ENCODE measurements around the gene SLC25A38. TPM values are rescaled to one million over a fixed set of nuclear protein-coding genes. Genes with fewer than 3 reads are reported as not detected.

Gene SLC25A38
- total and polyA plus RNA-seq, 10 of the 15 experiments (the other 5 are each of a cell fraction or from before 2014, with no cell fraction given): 15.2 to 55.2 (median 39.2) TPM

GRCh38 chr3:39343760-39344159 lies 39.4 kb upstream of the SLC25A38 start (continued):
- TF ChIP-seq ZNF384 (IDR thresholded peaks at IDR 0.05; ENCODE audit: borderline replicate concordance, low read depth, low read length) (no peak), NFYA (IDR thresholded peaks at IDR 0.05; ENCODE audit: borderline replicate concordance, low read depth, low read length) (no peak), ZNF217 (IDR thresholded peaks at IDR 0.05) (no peak), RB1 (IDR thresholded peaks at IDR 0.05; ENCODE audit: borderline replicate concordance) (no peak), TBL1XR1 (IDR thresholded peaks at IDR 0.05; ENCODE audit: low read depth, low read length) (no peak), JUNB (IDR thresholded peaks at IDR 0.05) (no peak), IKZF2 (IDR thresholded peaks at IDR 0.05) (no peak)

- TF ChIP-seq ESRRA (IDR thresholded peaks at IDR 0.05; ENCODE audit: low read length) (no peak), RAD51 (IDR thresholded peaks at IDR 0.05) (no peak), NFXL1 (IDR thresholded peaks at IDR 0.05; ENCODE audit: borderline replicate concordance) (no peak), RUNX3 (IDR thresholded peaks at IDR 0.05; ENCODE audit: low read length) (no peak), SREBF2 (IDR thresholded peaks at IDR 0.05; ENCODE audit: low read length) (no peak), EED (IDR thresholded peaks at IDR 0.05; ENCODE audit: low read depth) (no peak), MEF2B (IDR thresholded peaks at IDR 0.05; ENCODE audit: partially characterized antibody, poor library complexity, severe bottlenecking) (no peak), SUPT20H (IDR thresholded peaks at IDR 0.05; ENCODE audit: borderline replicate concordance, control insufficient read depth, low read depth, low read length) (no peak)
- TF ChIP-seq, protein P1, sequence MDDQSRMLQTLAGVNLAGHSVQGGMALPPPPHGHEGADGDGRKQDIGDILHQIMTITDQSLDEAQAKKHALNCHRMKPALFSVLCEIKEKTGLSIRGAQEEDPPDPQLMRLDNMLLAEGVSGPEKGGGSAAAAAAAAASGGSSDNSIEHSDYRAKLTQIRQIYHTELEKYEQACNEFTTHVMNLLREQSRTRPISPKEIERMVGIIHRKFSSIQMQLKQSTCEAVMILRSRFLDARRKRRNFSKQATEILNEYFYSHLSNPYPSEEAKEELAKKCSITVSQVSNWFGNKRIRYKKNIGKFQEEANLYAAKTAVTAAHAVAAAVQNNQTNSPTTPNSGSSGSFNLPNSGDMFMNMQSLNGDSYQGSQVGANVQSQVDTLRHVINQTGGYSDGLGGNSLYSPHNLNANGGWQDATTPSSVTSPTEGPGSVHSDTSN (IDR thresholded peaks at IDR 0.05; ENCODE audit: insufficient replicate concordance, low read depth, low read length): no peak
- TF ChIP-seq, protein P2, sequence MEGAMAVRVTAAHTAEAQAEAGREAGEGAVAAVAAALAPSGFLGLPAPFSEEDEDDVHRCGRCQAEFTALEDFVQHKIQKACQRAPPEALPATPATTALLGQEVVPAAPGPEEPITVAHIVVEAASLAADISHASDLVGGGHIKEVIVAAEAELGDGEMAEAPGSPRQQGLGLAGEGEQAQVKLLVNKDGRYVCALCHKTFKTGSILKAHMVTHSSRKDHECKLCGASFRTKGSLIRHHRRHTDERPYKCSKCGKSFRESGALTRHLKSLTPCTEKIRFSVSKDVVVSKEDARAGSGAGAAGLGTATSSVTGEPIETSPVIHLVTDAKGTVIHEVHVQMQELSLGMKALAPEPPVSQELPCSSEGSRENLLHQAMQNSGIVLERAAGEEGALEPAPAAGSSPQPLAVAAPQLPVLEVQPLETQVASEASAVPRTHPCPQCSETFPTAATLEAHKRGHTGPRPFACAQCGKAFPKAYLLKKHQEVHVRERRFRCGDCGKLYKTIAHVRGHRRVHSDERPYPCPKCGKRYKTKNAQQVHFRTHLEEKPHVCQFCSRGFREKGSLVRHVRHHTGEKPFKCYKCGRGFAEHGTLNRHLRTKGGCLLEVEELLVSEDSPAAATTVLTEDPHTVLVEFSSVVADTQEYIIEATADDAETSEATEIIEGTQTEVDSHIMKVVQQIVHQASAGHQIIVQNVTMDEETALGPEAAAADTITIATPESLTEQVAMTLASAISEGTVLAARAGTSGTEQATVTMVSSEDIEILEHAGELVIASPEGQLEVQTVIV (IDR thresholded peaks at IDR 0.05; ENCODE audit: borderline replicate concordance, partially characterized antibody): no peak
- TF ChIP-seq, protein P3, sequence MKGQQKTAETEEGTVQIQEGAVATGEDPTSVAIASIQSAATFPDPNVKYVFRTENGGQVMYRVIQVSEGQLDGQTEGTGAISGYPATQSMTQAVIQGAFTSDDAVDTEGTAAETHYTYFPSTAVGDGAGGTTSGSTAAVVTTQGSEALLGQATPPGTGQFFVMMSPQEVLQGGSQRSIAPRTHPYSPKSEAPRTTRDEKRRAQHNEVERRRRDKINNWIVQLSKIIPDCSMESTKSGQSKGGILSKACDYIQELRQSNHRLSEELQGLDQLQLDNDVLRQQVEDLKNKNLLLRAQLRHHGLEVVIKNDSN (IDR thresholded peaks at IDR 0.05; ENCODE audit: borderline replicate concordance, extremely low read length, insufficient read depth, low read depth, low read length): no peak
- no peak overlapping the region for H3K27ac ChIP-seq (ENCODE audit: control insufficient read depth, insufficient read depth)
- no peak overlapping the region for H3K9ac ChIP-seq (ENCODE audit: control insufficient read depth, insufficient read depth, low read length)
- CTCF ChIA-PET: interaction anchor here (0.8 to 5.5 kb wide), 5 partner anchors 12 to 57 kb away, joined by 3 to 27 read pairs (median 7); no protein-coding TSS in a partner anchor
- RAD21 ChIA-PET (ENCODE audit: unreplicated experiment): interaction anchor here (3.4 kb wide), 1 partner anchor 49 kb away, joined by 26 read pairs; no protein-coding TSS in a partner anchor
- H3K36me3 ChIP-seq (ENCODE audit: control insufficient read depth in 2 of 2, insufficient read depth in 2 of 2, low read length in 1 of 2): no peaks in the 10 kb centered on the region
- no peaks in the 10 kb centered on the region for H4K20me1 ChIP-seq (ENCODE audit: control insufficient read depth, insufficient read depth)
- DNase-seq (ENCODE audit: low read depth, low spot score) (no peak), FAIRE-seq (no peak), ATAC-seq (no peak)
- H3K27me3 ChIP-seq (replicated peaks in 1 of 2; ENCODE audit: control insufficient read depth in 2 of 2, insufficient read depth in 2 of 2, low read length in 1 of 2): no peaks in the 10 kb centered on the region
- no peak overlapping the region for H3K4me3 ChIP-seq
- peaks cover 17% of the 10 kb centered on the region for H3K4me1 ChIP-seq (ENCODE audit: control insufficient read depth, insufficient read depth, low read length)
- no peak overlapping the region for H3K4me2 ChIP-seq (ENCODE audit: control insufficient read depth, insufficient read depth)
- SMC1A ChIA-PET (ENCODE audit: uncharacterized antibody, unreplicated experiment): interaction anchor here (1.2 to 5.2 kb wide), 6 partner anchors 9 to 129 kb away, joined by 3 to 39 read pairs (median 22); partner anchors contain the start of gene CCR8
- H3K9me3 ChIP-seq (replicated peaks; ENCODE audit: control insufficient read depth, insufficient read depth, low read length): no peaks in the 10 kb centered on the region
- BruUV-seq (replicated peaks): no TSS peak
- no peaks in the 10 kb centered on the region for H3K79me2 ChIP-seq (ENCODE audit: control insufficient read depth, insufficient read depth, low read length)
- intact Hi-C loops (cut with micrococcal nuclease; ENCODE audit: unreplicated experiment): no loop called here
- H2AFZ ChIP-seq (ENCODE audit: control insufficient read depth, low read depth, low read length): no peak overlapping the region
- POLR2A ChIA-PET: no interaction called here
- in situ Hi-C loops (cut with MboI): no loop called here
Measured at GRCh38 chr3:39344746-39345344, 38.3 kb upstream of the SLC25A38 start.
